Peyer's patch (tissue), 4 donors: ENCODE measurements around the gene TBX1. TPM values are rescaled to one million over a fixed set of nuclear protein-coding genes. Genes with fewer than 3 reads are reported as not detected.

Experiments
- DNase-seq, 3 donors: peaks; one replicate each; pipeline ENCODE4 v3.0.0-alpha.2; 2017 to 2019
- H3K27ac ChIP-seq, 4 donors: fragments of 200-600 bp; sonication (generic); one replicate each; pipeline ENCODE4 v1.5.1; 2016 to 2019
- H3K27me3 ChIP-seq, 2 donors: fragments of 200-600 bp; sonication (generic); one replicate each; pipeline ENCODE4 v1.5.1; 2019
- H3K36me3 ChIP-seq, 3 donors: fragments of 200-600 bp; sonication (generic); one replicate each; pipeline ENCODE4 v1.5.1; 2016 to 2019
- H3K4me1 ChIP-seq, 4 donors: fragments of 200-600 bp; sonication (generic); one replicate each; pipeline ENCODE4 v1.5.1; 2016 to 2019
- H3K4me3 ChIP-seq, 4 donors: fragments of 200-600 bp; sonication (generic); 1 replicate in 3 of 4; 2 replicates in 1 of 4; pipeline ENCODE4 v1.5.1; 2016 to 2019; ENCODE audit warnings: mild to moderate bottlenecking in 1 of 4
- H3K9me3 ChIP-seq, 4 donors: fragments of 200-600 bp; sonication (generic); one replicate each; pipeline ENCODE4 v1.5.1; 2016 to 2019; ENCODE audit warnings: mild to moderate bottlenecking in 1 of 4
- POLR2A ChIP-seq, 2 donors: fragments of 450-650 bp; IDR thresholded peaks; one replicate each; pipeline ENCODE4 v1.5.1; 2017; ENCODE audit warnings: antibody characterized with exemption in 2 of 2, mild to moderate bottlenecking in 2 of 2, moderate library complexity in 2 of 2
- total RNA-seq, 4 donors: library from RNA; depleted of rRNA; stranded (reverse); fragments of >200 nt; gene quantifications; one replicate each; pipeline ENCODE4 v1.1.0, GENCODE V29; 2016
- TF ChIP-seq, protein P1 (sequence below), 6 experiments: fragments of 450-650 bp in 4 of 6; fragments of 200-600 bp in 2 of 6; sonication (generic) in 1 of 6; IDR thresholded peaks; one replicate each; pipeline ENCODE4 v1.5.1; 2017 to 2019; ENCODE audit warnings: antibody characterized with exemption in 6 of 6, mild to moderate bottlenecking in 3 of 6, moderate library complexity in 1 of 6

Gene TBX1
- total RNA-seq, 4 donors from 2014 or later = 0.70 to 4.1 (median 1.1) TPM; not detected in 1

DNA sequence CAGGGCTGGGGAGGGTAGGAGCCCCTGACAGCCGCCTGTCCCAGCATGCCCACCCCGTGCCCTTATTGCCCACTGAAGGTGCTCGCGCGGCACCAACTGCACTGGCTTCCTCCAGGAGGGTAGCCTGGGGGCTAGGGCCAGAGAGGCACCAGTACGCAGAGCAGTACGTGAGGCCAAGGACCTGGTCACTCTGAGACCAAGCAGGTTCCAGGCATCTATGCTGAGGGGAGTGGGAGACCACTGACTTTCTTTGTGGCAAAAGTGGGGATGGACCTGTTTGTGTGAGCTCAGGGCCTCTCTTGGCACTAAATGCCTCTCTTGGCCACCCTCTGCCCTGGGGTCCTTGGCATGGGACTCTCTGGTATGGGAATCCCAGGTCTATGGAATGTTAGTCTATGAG, 26.4 kb upstream of the TBX1 start:
- Histone ChIP-seq H3K4me1 (peaks cover 0 to 5% (median 0%) of the 10 kb centered on the region in 4 donors), H3K27me3 (peaks cover 0 to 4% of the 10 kb centered on the region in 2 donors)
- no peak for DNase-seq

DNA sequence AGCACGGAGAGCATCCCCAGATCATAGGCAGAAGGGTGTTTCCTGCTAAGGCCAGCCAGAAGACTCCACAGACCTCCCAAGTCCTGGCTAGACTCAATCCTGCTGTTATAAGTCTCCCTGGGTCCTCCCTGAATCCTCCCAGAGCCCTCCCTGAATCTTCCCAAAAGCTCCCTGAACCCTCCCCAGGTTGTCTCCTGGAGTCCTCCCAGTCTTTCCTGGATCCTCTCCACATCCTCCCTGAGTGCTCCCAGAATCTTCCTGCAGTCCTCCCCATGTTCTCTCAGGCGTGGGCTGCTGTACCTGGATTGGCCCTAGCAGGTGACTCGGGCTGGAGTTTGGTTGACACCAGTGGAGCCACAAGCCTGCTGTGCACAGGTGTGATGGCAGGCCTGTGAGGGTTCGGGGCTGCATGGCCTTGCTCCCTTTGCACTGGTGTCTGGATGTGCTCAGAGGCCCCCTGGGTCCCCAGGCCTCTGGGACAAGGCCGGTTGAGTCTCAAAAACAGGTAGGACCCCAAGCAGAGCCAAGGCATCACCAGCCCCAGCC, 25.7 kb upstream of the TBX1 start:
- Histone ChIP-seq H3K36me3 (no peaks in the 10 kb centered on the region), H3K4me3 (no peak overlapping the region), H3K9me3 (no peaks in the 10 kb centered on the region), H3K27ac (no peak overlapping the region), H3K4me1 (peaks cover 0 to 5% (median 0%) of the 10 kb centered on the region in 4 donors), H3K27me3 (peaks cover 0 to 4% of the 10 kb centered on the region in 2 donors)
- DNase-seq = no peak
- TF ChIP-seq, protein P1, sequence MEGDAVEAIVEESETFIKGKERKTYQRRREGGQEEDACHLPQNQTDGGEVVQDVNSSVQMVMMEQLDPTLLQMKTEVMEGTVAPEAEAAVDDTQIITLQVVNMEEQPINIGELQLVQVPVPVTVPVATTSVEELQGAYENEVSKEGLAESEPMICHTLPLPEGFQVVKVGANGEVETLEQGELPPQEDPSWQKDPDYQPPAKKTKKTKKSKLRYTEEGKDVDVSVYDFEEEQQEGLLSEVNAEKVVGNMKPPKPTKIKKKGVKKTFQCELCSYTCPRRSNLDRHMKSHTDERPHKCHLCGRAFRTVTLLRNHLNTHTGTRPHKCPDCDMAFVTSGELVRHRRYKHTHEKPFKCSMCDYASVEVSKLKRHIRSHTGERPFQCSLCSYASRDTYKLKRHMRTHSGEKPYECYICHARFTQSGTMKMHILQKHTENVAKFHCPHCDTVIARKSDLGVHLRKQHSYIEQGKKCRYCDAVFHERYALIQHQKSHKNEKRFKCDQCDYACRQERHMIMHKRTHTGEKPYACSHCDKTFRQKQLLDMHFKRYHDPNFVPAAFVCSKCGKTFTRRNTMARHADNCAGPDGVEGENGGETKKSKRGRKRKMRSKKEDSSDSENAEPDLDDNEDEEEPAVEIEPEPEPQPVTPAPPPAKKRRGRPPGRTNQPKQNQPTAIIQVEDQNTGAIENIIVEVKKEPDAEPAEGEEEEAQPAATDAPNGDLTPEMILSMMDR (IDR thresholded peaks at IDR 0.05) = no peak
- no peak for TF ChIP-seq POLR2A (IDR thresholded peaks at IDR 0.05)

More for the DNA sequence above, 26.4 kb upstream of the TBX1 start:
- no peak overlapping the region for H3K4me3 ChIP-seq
- TF ChIP-seq, protein P1 (IDR thresholded peaks at IDR 0.05) = no peak
- no peak for TF ChIP-seq POLR2A (IDR thresholded peaks at IDR 0.05)
- H3K36me3 ChIP-seq = no peaks in the 10 kb centered on the region
- no peak overlapping the region for H3K27ac ChIP-seq
- no peaks in the 10 kb centered on the region for H3K9me3 ChIP-seq

DNA sequence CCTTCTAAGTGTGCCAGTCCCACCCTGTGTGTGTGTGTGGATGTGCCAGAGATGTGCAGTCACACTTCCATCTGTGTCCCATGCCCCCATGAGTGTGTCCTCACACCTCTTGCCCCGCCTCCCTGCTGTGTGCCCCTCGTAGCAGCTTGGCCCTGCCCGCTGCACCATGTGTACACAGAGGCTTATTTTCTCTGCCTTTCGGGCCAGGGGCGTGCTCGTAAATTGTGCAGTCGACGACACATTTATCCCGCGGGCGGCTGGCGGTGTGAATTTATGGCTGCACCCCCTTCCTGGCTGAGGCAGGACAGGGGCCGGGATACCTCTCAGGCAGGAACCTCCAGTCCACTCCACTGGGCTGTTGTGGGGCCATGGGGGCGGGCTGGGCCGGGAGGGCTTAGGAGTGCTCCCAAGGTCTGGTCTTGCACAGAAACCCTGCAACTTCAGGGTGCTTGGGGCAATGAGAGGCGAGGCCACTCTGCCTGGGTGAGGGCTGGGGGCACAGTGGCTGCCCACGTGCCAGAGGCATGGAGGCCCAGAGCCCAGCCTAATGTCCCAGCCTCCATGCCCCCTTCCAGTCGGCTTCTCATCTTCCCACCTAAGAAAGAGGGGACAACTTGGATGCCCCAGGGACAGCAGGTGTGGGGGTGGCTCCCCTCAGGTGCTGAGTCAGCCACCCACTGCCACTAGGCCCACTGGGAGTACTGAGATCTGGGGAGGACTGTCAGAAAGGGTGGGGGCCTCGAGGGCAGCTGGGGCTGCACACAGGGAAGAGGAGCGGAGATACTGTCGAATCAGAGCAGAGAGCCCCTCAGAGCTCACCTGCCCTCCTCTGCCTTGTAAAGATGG, 24.7 kb upstream of the TBX1 start:
- Histone ChIP-seq H3K9me3 (no peaks in the 10 kb centered on the region), H3K4me3 (no peak overlapping the region), H3K4me1 (peaks cover 0 to 2% (median 0%) of the 10 kb centered on the region in 4 donors), H3K36me3 (no peaks in the 10 kb centered on the region), H3K27me3 (peaks cover 0 to 4% of the 10 kb centered on the region in 2 donors), H3K27ac (no peak overlapping the region)
- DNase-seq = no peak
- TF ChIP-seq, protein P1 (IDR thresholded peaks at IDR 0.05) = no peak
- no peak for TF ChIP-seq POLR2A (IDR thresholded peaks at IDR 0.05)

DNA sequence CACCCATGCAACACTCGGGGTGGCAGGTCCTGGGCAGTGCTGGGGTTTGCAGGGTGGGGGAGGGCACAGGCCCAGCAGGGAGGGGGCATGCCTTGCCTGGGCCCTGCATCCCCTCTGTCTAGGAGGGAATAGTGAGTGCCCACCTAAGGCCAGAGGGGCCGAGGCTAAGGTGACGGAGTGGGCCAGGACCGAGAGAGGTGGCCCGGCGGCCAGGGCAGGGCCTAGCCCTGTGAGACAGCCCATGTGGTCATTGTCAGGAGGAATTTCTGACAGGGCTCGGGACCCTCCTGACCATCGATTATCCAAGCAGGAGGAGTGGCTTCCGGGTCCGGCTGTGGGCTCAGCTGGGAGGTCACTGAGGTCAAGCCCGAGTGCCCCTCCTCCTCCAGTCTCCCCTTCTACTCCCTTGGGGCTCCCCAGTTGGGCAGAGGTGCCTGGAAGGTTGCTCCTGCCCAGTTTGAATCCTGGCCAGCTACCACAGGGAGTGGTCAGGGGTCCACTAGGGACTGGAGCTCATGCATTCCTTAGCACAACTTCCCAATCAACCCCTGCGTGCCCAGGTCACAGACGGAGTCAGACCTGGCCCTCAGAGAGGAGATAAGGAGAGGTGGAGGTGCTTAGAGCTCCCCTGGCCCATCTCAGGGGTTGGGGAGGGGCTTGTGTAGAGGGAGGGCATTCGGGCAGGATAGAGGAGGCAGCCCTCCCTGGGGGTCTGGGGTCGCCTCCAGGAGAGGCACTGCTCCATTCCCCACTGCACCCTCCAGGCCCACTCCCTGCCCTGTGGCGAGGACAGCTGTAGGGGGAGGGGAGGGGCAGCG, 22.5 kb upstream of the TBX1 start:
- Histone ChIP-seq H3K9me3 (no peaks in the 10 kb centered on the region), H3K27ac (no peak overlapping the region), H3K4me1 (no peaks in the 10 kb centered on the region), H3K27me3 (no peaks in the 10 kb centered on the region), H3K36me3 (no peaks in the 10 kb centered on the region), H3K4me3 (no peak overlapping the region)
- no peak for TF ChIP-seq POLR2A (IDR thresholded peaks at IDR 0.05)
- TF ChIP-seq, protein P1 (IDR thresholded peaks at IDR 0.05) = no peak
- no peak for DNase-seq

DNA sequence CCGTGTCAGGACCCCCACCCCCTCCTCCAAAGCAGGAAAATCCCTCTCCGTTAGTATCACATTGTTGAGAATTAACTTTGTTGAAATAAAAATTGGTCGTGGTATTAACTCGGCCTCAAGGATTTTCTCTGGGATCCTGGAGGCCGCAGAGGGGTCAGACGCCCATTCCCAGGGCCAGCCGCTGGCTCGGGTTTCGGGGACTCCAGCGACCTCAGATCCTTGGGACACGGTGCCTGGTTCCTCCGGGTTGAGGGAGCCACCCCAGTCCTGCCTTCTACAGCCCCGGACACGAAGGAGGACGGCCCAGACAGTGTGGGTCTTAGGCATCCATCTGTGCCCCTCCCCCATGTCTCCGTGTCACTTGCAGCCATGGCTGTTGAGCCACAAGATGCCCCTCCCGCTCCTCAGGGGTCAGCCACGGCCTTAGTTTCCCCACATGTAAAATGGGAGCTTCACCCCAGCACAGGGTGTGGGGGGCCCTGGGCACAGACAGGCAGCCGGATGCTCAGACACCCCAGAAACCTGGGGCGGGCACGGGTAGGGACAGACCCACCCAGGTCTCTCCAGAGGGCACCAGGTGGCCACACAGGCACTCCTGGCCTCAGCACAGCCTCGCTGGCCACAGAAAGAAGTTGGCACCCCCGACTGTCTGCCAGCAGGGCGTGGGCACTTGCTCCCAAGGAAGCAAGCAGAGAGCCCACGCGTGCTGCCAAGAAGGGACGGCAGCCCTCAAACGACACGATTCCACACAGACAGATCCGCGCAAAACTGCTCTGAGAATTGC, 21.7 kb upstream of the TBX1 start:
- TF ChIP-seq POLR2A (IDR thresholded peaks at IDR 0.05) = no peak
- TF ChIP-seq, protein P1 (IDR thresholded peaks at IDR 0.05) = no peak
- no peaks in the 10 kb centered on the region for H3K4me1 ChIP-seq
- H3K36me3 ChIP-seq = no peaks in the 10 kb centered on the region
- H3K27me3 ChIP-seq = no peaks in the 10 kb centered on the region
- no peak overlapping the region for H3K27ac ChIP-seq
- H3K4me3 ChIP-seq = no peak overlapping the region
- H3K9me3 ChIP-seq = no peaks in the 10 kb centered on the region
- no peak for DNase-seq
